Tibial nerve (tissue), 3 donors: Measurements from ENCODE around the gene RARG.

ENCODE experiments used
- POLR2A ChIP-seq, 2 donors: fragments of 450-650 bp; IDR thresholded peaks; one replicate each; pipeline ENCODE4 v1.6.1; 2017; ENCODE audit warnings: antibody characterized with exemption in 2 of 2, mild to moderate bottlenecking in 2 of 2, moderate library complexity in 2 of 2
- TF ChIP-seq, protein P1 (sequence below), 5 experiments: fragments of 200-600 bp in 3 of 5; fragments of 450-650 bp in 2 of 5; sonication (generic) in 3 of 5; IDR thresholded peaks; one replicate each; pipeline ENCODE4 v1.5.1; 2016 to 2019; ENCODE audit warnings: antibody characterized with exemption in 5 of 5, mild to moderate bottlenecking in 3 of 5, moderate library complexity in 2 of 5

DNA sequence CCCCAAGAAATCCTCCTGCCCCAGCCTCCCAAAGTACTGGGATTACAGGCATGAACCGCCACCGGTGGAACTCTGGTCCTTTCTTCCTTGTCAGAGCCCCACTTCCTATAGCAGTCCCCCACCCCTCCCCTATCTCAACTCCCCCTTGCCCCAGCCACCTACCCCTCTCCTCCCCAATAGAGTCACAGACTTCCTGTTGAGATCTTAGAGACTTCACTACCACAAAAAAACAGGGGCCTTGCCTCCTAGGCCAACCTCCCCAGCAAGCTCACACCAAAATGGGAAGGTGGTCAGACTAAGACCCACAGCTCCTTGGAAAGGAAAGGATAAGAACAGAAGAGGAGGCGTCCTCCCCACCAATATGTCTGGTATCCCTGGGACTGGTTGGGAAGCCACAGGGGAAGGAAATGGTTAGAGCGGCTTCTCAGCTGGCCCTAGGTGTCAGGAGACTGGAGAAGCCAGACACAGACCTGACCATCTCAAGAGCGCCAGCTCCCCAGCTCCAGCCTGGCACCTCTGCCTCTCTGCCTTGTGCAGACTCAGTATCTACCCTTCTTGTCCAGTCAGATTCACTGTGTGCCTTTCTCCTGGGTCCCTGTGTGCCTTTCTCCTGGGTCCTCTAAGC lies 33.4 kb downstream of the RARG start:
- TF ChIP-seq, protein P1, sequence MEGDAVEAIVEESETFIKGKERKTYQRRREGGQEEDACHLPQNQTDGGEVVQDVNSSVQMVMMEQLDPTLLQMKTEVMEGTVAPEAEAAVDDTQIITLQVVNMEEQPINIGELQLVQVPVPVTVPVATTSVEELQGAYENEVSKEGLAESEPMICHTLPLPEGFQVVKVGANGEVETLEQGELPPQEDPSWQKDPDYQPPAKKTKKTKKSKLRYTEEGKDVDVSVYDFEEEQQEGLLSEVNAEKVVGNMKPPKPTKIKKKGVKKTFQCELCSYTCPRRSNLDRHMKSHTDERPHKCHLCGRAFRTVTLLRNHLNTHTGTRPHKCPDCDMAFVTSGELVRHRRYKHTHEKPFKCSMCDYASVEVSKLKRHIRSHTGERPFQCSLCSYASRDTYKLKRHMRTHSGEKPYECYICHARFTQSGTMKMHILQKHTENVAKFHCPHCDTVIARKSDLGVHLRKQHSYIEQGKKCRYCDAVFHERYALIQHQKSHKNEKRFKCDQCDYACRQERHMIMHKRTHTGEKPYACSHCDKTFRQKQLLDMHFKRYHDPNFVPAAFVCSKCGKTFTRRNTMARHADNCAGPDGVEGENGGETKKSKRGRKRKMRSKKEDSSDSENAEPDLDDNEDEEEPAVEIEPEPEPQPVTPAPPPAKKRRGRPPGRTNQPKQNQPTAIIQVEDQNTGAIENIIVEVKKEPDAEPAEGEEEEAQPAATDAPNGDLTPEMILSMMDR (IDR thresholded peaks at IDR 0.05), result no peak
- TF ChIP-seq POLR2A (IDR thresholded peaks at IDR 0.05), result no peak
